SJCRH30 (cell line): Measurements from ENCODE around the gene CCL4. TPM values are rescaled to one million over a fixed set of nuclear protein-coding genes. Genes with fewer than 3 reads are reported as not detected.
"Not testable (repeated sequence)": the region's sequence is repeated elsewhere in the genome, so short reads cannot be mapped to it uniquely, and the experiment has no call there.

Experiments
- DNase-seq, 2 experiments: peaks; one replicate each; pipeline ENCODE4 v3.0.0-alpha.2; 2015 to 2020
- H3K27ac ChIP-seq: fragments of 250-450 bp; sonication (Bioruptor Pico); 2 replicates; pipeline ENCODE4 v1.5.1; 2020; ENCODE audit warnings: mild to moderate bottlenecking, moderate library complexity
- H3K27me3 ChIP-seq: fragments of 250-450 bp; sonication (Bioruptor Pico); 2 replicates; pipeline ENCODE4 v1.5.1; 2020; ENCODE audit warnings: mild to moderate bottlenecking, moderate library complexity
- H3K36me3 ChIP-seq: fragments of 250-450 bp; sonication (Bioruptor Pico); 2 replicates; pipeline ENCODE4 v1.5.1; 2020; ENCODE audit warnings: mild to moderate bottlenecking, moderate library complexity
- H3K4me1 ChIP-seq: fragments of 250-450 bp; sonication (Bioruptor Pico); 2 replicates; pipeline ENCODE4 v1.5.1; 2020; ENCODE audit warnings: mild to moderate bottlenecking, moderate library complexity
- H3K4me3 ChIP-seq: fragments of 250-450 bp; sonication (Bioruptor Pico); 2 replicates; pipeline ENCODE4 v1.5.1; 2020; ENCODE audit warnings: mild to moderate bottlenecking, moderate library complexity
- H3K9me3 ChIP-seq: fragments of 250-450 bp; sonication (Bioruptor Pico); replicated peaks from 2 replicates; pipeline ENCODE4 v1.5.1; 2020; ENCODE audit warnings: mild to moderate bottlenecking, moderate library complexity
- total RNA-seq: library from RNA; depleted of rRNA; stranded (reverse); fragments of >200 nt; shearing (Covaris generic); gene quantifications from 2 replicates; pipeline ENCODE4 v1.2.3, GENCODE V29; 2014; rRNA removed

Gene CCL4
- total RNA-seq = not detected in 2 replicates

- not testable (repeated sequence) for DNase-seq, H3K4me3 ChIP-seq, H3K27me3 ChIP-seq, H3K9me3 ChIP-seq, H3K4me1 ChIP-seq, H3K27ac ChIP-seq, H3K36me3 ChIP-seq
Measured at GRCh38 chr17:36103401-36103975, at the start of gene CCL4. TSS of gene CCL4 (plus strand) at chr17:36103827. CDS start at chr17:36103906, 79 bp downstream.

- DNase-seq = no peak
- Histone ChIP-seq H3K27ac (no peak overlapping the region), H3K4me3 (no peak overlapping the region), H3K27me3 (no peaks in the 10 kb centered on the region), H3K9me3 (no peaks in the 10 kb centered on the region), H3K4me1 (no peaks in the 10 kb centered on the region), H3K36me3 (no peaks in the 10 kb centered on the region)
Measured at GRCh38 chr17:36055171-36055570, 48.5 kb upstream of the CCL4 start.

GRCh38 chr17:36055921-36056520 lies 47.6 kb upstream of the CCL4 start:
- Histone ChIP-seq H3K4me1 (no peaks in the 10 kb centered on the region), H3K4me3 (no peak overlapping the region), H3K27me3 (peaks cover under 1% of the 10 kb centered on the region; the same call in 1 of the 2 replicates), H3K36me3 (no peaks in the 10 kb centered on the region), H3K9me3 (no peaks in the 10 kb centered on the region), H3K27ac (no peak overlapping the region)
- no peak for DNase-seq

- H3K27me3 ChIP-seq = peaks cover 2% of the 10 kb centered on the region; the same call in 1 of the 2 replicates
- no peaks in the 10 kb centered on the region for H3K4me1 ChIP-seq
- H3K4me3 ChIP-seq = no peak overlapping the region
- H3K27ac ChIP-seq = no peak overlapping the region
- H3K9me3 ChIP-seq = no peaks in the 10 kb centered on the region
- no peak for DNase-seq
- no peaks in the 10 kb centered on the region for H3K36me3 ChIP-seq
Measured at GRCh38 chr17:36057911-36058310, 45.7 kb upstream of the CCL4 start.

GRCh38 chr17:36059406-36059805 lies 44.2 kb upstream of the CCL4 start:
- Histone ChIP-seq H3K4me1 (no peaks in the 10 kb centered on the region), H3K9me3 (no peaks in the 10 kb centered on the region), H3K27ac (no peak overlapping the region), H3K4me3 (no peak overlapping the region), H3K36me3 (no peaks in the 10 kb centered on the region), H3K27me3 (peaks cover 2% of the 10 kb centered on the region)
- DNase-seq = no peak

GRCh38 chr17:36060816-36061215 lies 42.8 kb upstream of the CCL4 start:
- H3K27me3 ChIP-seq = peaks cover 2% of the 10 kb centered on the region
- H3K9me3 ChIP-seq = no peaks in the 10 kb centered on the region
- no peak overlapping the region for H3K4me3 ChIP-seq
- no peaks in the 10 kb centered on the region for H3K36me3 ChIP-seq
- no peak overlapping the region for H3K27ac ChIP-seq
- no peak for DNase-seq
- no peaks in the 10 kb centered on the region for H3K4me1 ChIP-seq

GRCh38 chr17:36063786-36064541 lies 39.7 kb upstream of the CCL4 start, which contains the start of gene CCL18:
TSS of gene CCL18 (plus strand) at chr17:36064272. CDS start at chr17:36064343, 71 bp downstream.
- no peaks in the 10 kb centered on the region for H3K4me1 ChIP-seq

GRCh38 chr17:36066365-36066985 lies 37.2 kb upstream of the CCL4 start:
- H3K36me3 ChIP-seq = no peaks in the 10 kb centered on the region
- H3K27me3 ChIP-seq = no peaks in the 10 kb centered on the region; the same call in 1 of the 2 replicates
- no peak for DNase-seq
- H3K9me3 ChIP-seq = no peaks in the 10 kb centered on the region
- H3K4me3 ChIP-seq = no peak overlapping the region
- H3K4me1 ChIP-seq = no peaks in the 10 kb centered on the region
- H3K27ac ChIP-seq = no peak overlapping the region

More at GRCh38 chr17:36063786-36064541, 39.7 kb upstream of the CCL4 start, which contains the start of gene CCL18:
- DNase-seq = no peak
- Histone ChIP-seq H3K27ac (no peak within 1 kb of the TSS), H3K36me3 (no peaks in the 10 kb centered on the region), H3K27me3 (peaks cover 2% of the 10 kb centered on the region), H3K9me3 (no peaks in the 10 kb centered on the region), H3K4me3 (no peak within 1 kb of the TSS)

- peaks cover 1% of the 10 kb centered on the region for H3K27me3 ChIP-seq
- no peaks in the 10 kb centered on the region for H3K9me3 ChIP-seq
- H3K27ac ChIP-seq = no peak overlapping the region
- H3K36me3 ChIP-seq = no peaks in the 10 kb centered on the region
- peak in 1 of 2 experiments; percentile 13 for DNase-seq
- H3K4me1 ChIP-seq = no peaks in the 10 kb centered on the region
- no peak overlapping the region for H3K4me3 ChIP-seq
Measured at GRCh38 chr17:36068524-36068923, 35.1 kb upstream of the CCL4 start.

- Histone ChIP-seq H3K4me1 (no peaks in the 10 kb centered on the region), H3K36me3 (no peaks in the 10 kb centered on the region), H3K27ac (no peak overlapping the region), H3K9me3 (no peaks in the 10 kb centered on the region), H3K4me3 (no peak overlapping the region), H3K27me3 (peaks cover 7% of the 10 kb centered on the region)
- no peak for DNase-seq
Measured at GRCh38 chr17:36069136-36069535, 34.5 kb upstream of the CCL4 start.

- H3K4me1 ChIP-seq = no peaks in the 10 kb centered on the region
Measured at GRCh38 chr17:36070427-36070826, 33.2 kb upstream of the CCL4 start.

GRCh38 chr17:36071751-36072150 lies 31.9 kb upstream of the CCL4 start:
- Histone ChIP-seq H3K9me3 (no peaks in the 10 kb centered on the region; the same call in 1 of the 2 replicates), H3K27ac (no peak overlapping the region), H3K27me3 (peaks cover 8% of the 10 kb centered on the region), H3K4me3 (no peak overlapping the region), H3K4me1 (no peaks in the 10 kb centered on the region), H3K36me3 (no peaks in the 10 kb centered on the region)
- no peak for DNase-seq

More at GRCh38 chr17:36070427-36070826, 33.2 kb upstream of the CCL4 start:
- H3K4me3 ChIP-seq = no peak overlapping the region
- H3K36me3 ChIP-seq = no peaks in the 10 kb centered on the region
- no peak for DNase-seq
- H3K27me3 ChIP-seq = peaks cover 8% of the 10 kb centered on the region
- H3K27ac ChIP-seq = no peak overlapping the region
- H3K9me3 ChIP-seq = no peaks in the 10 kb centered on the region; the same call in 1 of the 2 replicates

- Histone ChIP-seq H3K27ac (no peak overlapping the region), H3K36me3 (no peaks in the 10 kb centered on the region), H3K4me1 (no peaks in the 10 kb centered on the region), H3K27me3 (peaks cover 14% of the 10 kb centered on the region), H3K9me3 (no peaks in the 10 kb centered on the region; the same call in 1 of the 2 replicates), H3K4me3 (no peak overlapping the region)
- DNase-seq = peak; percentile 51 to 72
Measured at GRCh38 chr17:36072431-36073121, 31.1 kb upstream of the CCL4 start.

GRCh38 chr17:36074365-36074764 lies 29.3 kb upstream of the CCL4 start:
- no peaks in the 10 kb centered on the region; the same call in 1 of the 2 replicates for H3K9me3 ChIP-seq
- H3K27ac ChIP-seq = no peak overlapping the region
- DNase-seq = no peak
- no peaks in the 10 kb centered on the region for H3K4me1 ChIP-seq
- no peaks in the 10 kb centered on the region for H3K36me3 ChIP-seq
- H3K27me3 ChIP-seq = peaks cover 14% of the 10 kb centered on the region
- no peak overlapping the region for H3K4me3 ChIP-seq
